ENCODE data around the gene YLPM1.

The YLPM1 gene

DNA sequence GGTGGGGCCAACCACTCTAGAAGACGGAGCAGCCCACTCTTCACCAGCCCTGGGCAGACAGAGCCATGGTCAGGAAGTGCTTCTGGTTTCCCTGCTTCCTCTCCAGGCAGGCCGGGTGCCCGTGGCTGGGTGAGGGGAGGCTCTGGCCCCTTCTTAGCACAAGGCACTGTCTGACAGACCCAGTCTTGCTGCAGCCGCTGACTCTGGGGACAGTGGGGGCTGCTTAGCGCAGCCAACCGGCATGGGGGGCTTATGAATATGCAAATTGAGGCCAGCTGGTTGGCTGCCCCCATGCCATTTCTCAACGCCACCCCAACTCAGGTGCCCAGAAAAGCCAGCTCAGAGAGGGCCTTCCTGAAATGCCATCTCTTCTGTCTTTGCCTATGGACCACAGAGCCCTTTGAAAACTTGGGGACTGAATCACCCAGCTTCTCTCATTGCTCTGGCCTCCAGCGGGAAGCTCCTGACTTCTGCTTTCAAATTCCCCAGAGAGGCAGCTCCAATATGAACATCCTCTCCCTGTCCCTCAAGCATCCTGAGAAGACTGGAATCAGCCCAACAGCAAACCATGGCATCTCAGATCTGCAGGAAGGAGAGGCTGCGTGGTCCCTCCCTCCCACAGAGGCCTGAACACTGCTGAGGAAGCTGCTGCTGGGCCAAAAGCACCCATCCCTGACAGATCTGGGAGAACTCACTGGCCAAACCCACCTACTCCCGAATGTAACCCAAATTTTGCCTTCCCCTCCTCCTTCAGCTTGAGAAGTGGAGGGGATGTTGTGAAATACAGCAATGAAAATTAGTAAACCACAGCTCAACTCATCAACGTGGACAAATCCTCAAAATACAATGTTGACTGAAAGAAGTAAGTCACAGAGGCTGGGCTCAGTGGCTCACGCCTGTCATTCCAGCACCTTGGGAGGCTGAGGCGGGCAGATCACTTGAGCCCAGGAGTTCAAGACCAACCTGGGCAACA, 113.1 kb downstream of the YLPM1 start, which contains the start of gene PROX2:
TSS of gene PROX2 (minus strand) at position 205 of the 973 bp plus-strand sequence. CDS start 12,311 bp downstream, outside the sequence.
- no peak for DNase-seq

DNA sequence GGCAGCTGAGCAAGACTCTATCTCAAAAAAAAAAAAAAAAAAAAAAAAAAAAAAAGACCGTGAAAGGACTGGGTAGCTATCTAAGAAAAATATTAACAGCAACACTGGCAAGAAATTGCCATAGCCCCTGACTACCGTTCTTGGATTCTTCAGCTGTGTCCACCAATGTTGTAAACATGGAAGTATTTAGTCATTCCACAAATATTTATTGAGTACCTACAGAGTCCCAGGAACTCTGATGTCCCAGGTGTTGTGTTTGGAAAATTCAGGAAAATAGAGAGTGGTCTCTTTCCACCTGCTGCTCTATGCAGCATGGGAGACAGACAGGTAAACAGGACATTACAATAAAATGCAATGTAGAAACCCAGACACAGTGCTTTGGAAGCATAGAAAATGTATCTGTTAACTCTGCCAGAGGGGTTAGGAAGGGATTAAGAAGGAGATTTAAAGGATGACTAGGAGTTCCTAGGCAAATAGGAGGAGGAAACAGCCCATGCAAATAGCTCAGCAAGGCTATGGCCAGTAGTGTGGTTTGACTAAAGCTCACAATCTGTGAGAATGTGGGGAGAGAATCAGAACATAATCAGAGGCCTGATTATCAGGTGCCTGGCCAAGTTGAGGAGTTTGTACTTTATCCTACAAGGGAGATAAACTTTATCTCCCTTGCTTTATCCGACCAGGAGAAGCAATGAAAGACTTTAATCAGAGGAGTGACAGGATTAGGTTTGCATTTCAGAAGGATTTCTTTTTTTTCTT, 116.5 kb downstream of the YLPM1 start:
- no peak for DNase-seq

GRCh38 chr14:74881431-74882102, 118.5 kb downstream of the YLPM1 start, which contains the start of gene DLST:
DLST (plus strand) TSS chr14:74881916; CDS start chr14:74881954, 38 bp downstream.
- DNase-seq = peak; percentile 91

DNA sequence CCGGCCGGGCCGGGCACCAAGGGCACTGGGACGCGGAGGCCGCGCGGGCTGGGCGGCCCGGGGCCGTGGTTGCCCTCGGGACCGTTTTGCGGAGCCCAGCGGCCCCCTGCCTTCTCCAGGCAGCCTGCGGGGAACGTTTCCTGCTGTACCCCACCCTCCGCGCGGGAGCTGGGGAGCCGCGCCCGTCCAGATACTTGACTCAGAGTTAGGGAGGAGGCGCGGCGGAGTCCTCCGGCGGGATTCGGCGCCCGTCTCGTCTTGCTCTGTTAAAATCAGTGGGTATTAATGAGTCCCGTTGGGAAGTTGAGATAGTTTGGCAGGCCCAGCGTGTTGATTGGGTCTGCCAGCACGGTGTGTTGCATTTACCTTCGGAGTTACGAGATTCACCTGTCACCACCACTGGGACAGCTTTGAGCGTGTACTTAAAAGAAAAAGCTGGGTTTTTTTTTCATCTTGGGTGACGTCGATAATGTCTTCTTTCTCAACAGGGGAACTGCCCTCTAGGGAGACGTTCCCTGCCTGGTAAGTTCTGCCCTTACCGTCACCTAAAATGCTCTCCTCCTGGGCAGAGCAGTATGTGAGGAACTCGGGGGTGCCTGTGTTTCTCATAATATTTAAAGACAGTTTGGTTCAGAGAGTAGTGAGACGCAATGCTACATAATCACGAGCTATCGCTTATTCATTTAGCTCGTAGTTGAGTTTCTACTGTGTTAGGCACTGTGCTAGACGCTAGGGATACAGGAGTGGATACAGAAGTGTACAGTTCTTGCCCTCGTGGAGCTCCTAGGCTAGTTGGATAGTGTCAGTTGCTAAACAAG, 119.2 kb downstream of the YLPM1 start:
- peak; percentile 36 for DNase-seq
